ENCODE measurements around the gene VANGL2. TPM values are rescaled to one million over a fixed set of nuclear protein-coding genes. Genes with fewer than 3 reads are reported as not detected.
A peak's percentile ranks its signal among the peaks of the same experiment; 100 is the strongest.

The VANGL2 gene
- total and polyA plus RNA-seq, 4 donors, result 0.07 to 1.4 (median 0.12) TPM

GRCh38 chr1:160363010-160363409, 37.4 kb upstream of the VANGL2 start (continued):
- TF ChIP-seq FOXA1 (IDR thresholded peaks at IDR 0.05), result no peak

DNA sequence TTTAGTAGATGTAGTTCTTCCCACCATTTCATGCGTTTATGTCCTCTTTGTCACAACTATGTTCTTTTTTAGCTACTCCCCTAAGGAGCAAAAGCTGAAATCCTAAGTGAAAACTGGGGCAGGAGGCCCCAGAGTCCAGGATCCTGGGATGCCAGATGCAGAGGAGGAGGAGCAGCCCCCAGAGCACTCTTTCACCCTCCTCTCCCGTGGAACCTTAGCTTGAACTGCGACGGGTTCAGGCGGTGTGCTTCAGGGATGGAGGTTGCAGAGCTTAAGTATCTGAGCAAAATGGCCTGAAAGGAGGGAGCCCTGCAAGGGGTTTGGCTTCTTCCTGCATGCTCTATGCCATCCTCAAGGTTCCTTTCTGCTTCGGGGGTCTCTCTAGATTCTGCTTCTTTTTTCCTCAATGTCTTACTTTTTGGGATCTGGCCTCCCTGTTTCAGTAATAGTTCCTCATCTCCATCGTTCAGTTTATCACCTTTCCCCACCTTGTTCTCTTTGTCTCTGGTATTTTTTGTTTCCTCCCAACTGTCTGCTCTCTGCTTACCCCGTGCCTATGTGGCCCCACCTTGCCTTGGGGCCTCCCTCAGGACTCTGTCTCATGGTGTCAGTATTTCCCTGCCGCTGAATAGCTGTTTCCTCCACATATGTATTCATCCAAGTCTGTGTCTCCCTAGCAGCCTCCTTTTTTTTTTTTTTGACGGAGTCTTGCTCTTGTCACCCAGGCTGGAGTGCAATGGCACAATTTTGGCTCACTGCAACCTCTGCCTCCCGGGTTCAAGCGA, 36.2 kb upstream of the VANGL2 start:
- 79% methylated on average over 12 of the region's 12 CpGs for WGBS
- DNase-seq (ENCODE audit: low spot score), result peak; percentile 6
- TF ChIP-seq NR2F2 (IDR thresholded peaks at IDR 0.05) (no peak), YY1 (IDR thresholded peaks at IDR 0.05) (no peak), JUND (IDR thresholded peaks at IDR 0.05) (no peak), SP1 (IDR thresholded peaks at IDR 0.05) (no peak), ZBTB33 (IDR thresholded peaks at IDR 0.05) (no peak), FOXA2 (IDR thresholded peaks at IDR 0.05) (no peak), HNF4G (IDR thresholded peaks at IDR 0.05) (no peak), HNF4A (conservative IDR thresholded peaks at IDR 0.05) (no peak)

GRCh38 chr1:160365325-160365724, 35.0 kb upstream of the VANGL2 start:
- H3K9me3 ChIP-seq (ENCODE audit: control insufficient read depth in 4 of 4, low read length in 3 of 4), result no peaks in the 10 kb centered on the region
- no peaks in the 10 kb centered on the region for H3K27me3 ChIP-seq (ENCODE audit: control insufficient read depth in 4 of 4, insufficient read depth in 4 of 4, low read length in 3 of 4)
- H3K9ac ChIP-seq (ENCODE audit: low read depth in 1 of 2, low read length in 2 of 2), result no peak overlapping the region
- H3K27ac ChIP-seq (ENCODE audit: low read depth in 1 of 2, low read length in 2 of 2), result no peak overlapping the region
- H3K4me3 ChIP-seq (ENCODE audit: low read depth in 1 of 3, low read length in 3 of 3), result no peak overlapping the region
- no peak for TF ChIP-seq RXRA (IDR thresholded peaks at IDR 0.05)
- no peak for TF ChIP-seq TAF1 (conservative IDR thresholded peaks at IDR 0.05)
- TF ChIP-seq CTCF (IDR thresholded peaks at IDR 0.05; ENCODE audit: low read depth, low read length, missing input control), result no peak
- no peak for TF ChIP-seq FOXA1 (IDR thresholded peaks at IDR 0.05)
- no peak for TF ChIP-seq RAD21 (IDR thresholded peaks at IDR 0.05)
- TF ChIP-seq NR2F2 (IDR thresholded peaks at IDR 0.05), result no peak
- TF ChIP-seq GABPA (IDR thresholded peaks at IDR 0.05 in 1 of 2, conservative IDR thresholded peaks at IDR 0.05 in 1 of 2), result no peak
- no peak for TF ChIP-seq ZBTB33 (IDR thresholded peaks at IDR 0.05)
- TF ChIP-seq JUND (IDR thresholded peaks at IDR 0.05), result no peak
- TF ChIP-seq, protein P1, sequence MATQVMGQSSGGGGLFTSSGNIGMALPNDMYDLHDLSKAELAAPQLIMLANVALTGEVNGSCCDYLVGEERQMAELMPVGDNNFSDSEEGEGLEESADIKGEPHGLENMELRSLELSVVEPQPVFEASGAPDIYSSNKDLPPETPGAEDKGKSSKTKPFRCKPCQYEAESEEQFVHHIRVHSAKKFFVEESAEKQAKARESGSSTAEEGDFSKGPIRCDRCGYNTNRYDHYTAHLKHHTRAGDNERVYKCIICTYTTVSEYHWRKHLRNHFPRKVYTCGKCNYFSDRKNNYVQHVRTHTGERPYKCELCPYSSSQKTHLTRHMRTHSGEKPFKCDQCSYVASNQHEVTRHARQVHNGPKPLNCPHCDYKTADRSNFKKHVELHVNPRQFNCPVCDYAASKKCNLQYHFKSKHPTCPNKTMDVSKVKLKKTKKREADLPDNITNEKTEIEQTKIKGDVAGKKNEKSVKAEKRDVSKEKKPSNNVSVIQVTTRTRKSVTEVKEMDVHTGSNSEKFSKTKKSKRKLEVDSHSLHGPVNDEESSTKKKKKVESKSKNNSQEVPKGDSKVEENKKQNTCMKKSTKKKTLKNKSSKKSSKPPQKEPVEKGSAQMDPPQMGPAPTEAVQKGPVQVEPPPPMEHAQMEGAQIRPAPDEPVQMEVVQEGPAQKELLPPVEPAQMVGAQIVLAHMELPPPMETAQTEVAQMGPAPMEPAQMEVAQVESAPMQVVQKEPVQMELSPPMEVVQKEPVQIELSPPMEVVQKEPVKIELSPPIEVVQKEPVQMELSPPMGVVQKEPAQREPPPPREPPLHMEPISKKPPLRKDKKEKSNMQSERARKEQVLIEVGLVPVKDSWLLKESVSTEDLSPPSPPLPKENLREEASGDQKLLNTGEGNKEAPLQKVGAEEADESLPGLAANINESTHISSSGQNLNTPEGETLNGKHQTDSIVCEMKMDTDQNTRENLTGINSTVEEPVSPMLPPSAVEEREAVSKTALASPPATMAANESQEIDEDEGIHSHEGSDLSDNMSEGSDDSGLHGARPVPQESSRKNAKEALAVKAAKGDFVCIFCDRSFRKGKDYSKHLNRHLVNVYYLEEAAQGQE (IDR thresholded peaks at IDR 0.05), result no peak
- TF ChIP-seq YY1 (IDR thresholded peaks at IDR 0.05), result no peak
- TF ChIP-seq HNF4A (conservative IDR thresholded peaks at IDR 0.05), result no peak
- TF ChIP-seq SP1 (IDR thresholded peaks at IDR 0.05), result no peak
- no peak for TF ChIP-seq FOXA2 (IDR thresholded peaks at IDR 0.05)
- TF ChIP-seq EGR1 (IDR thresholded peaks at IDR 0.05; ENCODE audit: low read depth in 2 of 2), result no peak
- no peak for TF ChIP-seq HNF4G (IDR thresholded peaks at IDR 0.05)
- H3K36me3 ChIP-seq (ENCODE audit: control insufficient read depth in 4 of 4, insufficient read depth in 3 of 4, low read depth in 1 of 4, low read length in 3 of 4), result peaks cover 0 to 3% (median 0%) of the 10 kb centered on the region in 4 donors
- DNase-seq (ENCODE audit: low spot score), result no peak
- no peaks in the 10 kb centered on the region for H3K4me1 ChIP-seq (ENCODE audit: control insufficient read depth in 4 of 4, insufficient read depth in 4 of 4, low read length in 3 of 4)
- WGBS, result 93% methylated on average over 1 of the region's 1 CpG

More for the DNA sequence above, 36.2 kb upstream of the VANGL2 start:
- Histone ChIP-seq H3K4me1 (ENCODE audit: control insufficient read depth in 4 of 4, insufficient read depth in 4 of 4, low read length in 3 of 4) (no peaks in the 10 kb centered on the region), H3K9me3 (ENCODE audit: control insufficient read depth in 4 of 4, low read length in 3 of 4) (no peaks in the 10 kb centered on the region), H3K9ac (ENCODE audit: low read depth in 1 of 2, low read length in 2 of 2) (no peak overlapping the region), H3K27ac (ENCODE audit: low read depth in 1 of 2, low read length in 2 of 2) (no peak overlapping the region), H3K4me3 (ENCODE audit: low read depth in 1 of 3, low read length in 3 of 3) (no peak overlapping the region), H3K27me3 (ENCODE audit: control insufficient read depth in 4 of 4, insufficient read depth in 4 of 4, low read length in 3 of 4) (no peaks in the 10 kb centered on the region), H3K36me3 (ENCODE audit: control insufficient read depth in 4 of 4, insufficient read depth in 3 of 4, low read depth in 1 of 4, low read length in 3 of 4) (peaks cover 0 to 12% (median 3%) of the 10 kb centered on the region in 4 donors)

All from liver (tissue), 9 donors.